GM21360 (cell line): ENCODE results near the gene CDYL.
A peak's percentile ranks its signal among the peaks of the same experiment; 100 is the strongest.

Experiments used
- ATAC-seq: cut with Tn5 transposase; IDR thresholded peaks from one replicate; pipeline ENCODE4 v1.9.1; 2021; ENCODE audit warnings: mild to moderate bottlenecking, moderate library complexity; ENCODE audit not compliant: unreplicated experiment

Gene CDYL

GRCh38 chr6:4904461-4905025, 128.3 kb downstream of the CDYL start:
- no peak for ATAC-seq

GRCh38 chr6:4905826-4906225, 129.6 kb downstream of the CDYL start:
- ATAC-seq = no peak

- peak; percentile 39 for ATAC-seq
Observed at GRCh38 chr6:4906293-4907276, 130.4 kb downstream of the CDYL start.

GRCh38 chr6:4907602-4908001, 131.4 kb downstream of the CDYL start:
- no peak for ATAC-seq

GRCh38 chr6:4908062-4908461, 131.9 kb downstream of the CDYL start:
- no peak for ATAC-seq

GRCh38 chr6:4909063-4909706, 133.0 kb downstream of the CDYL start:
- no peak for ATAC-seq

GRCh38 chr6:4910037-4910760, 134.0 kb downstream of the CDYL start:
- no peak for ATAC-seq

GRCh38 chr6:4912559-4912958, 136.4 kb downstream of the CDYL start:
- ATAC-seq = no peak

GRCh38 chr6:4913705-4914419, 137.7 kb downstream of the CDYL start:
- no peak for ATAC-seq

- ATAC-seq = no peak
Observed at GRCh38 chr6:4914420-4915159, 138.4 kb downstream of the CDYL start.

- ATAC-seq = no peak
Observed at GRCh38 chr6:4916954-4917561, 140.9 kb downstream of the CDYL start.

- no peak for ATAC-seq
Observed at GRCh38 chr6:4920914-4921410, 144.8 kb downstream of the CDYL start.

GRCh38 chr6:4922488-4923037, 146.4 kb downstream of the CDYL start:
- ATAC-seq = no peak

GRCh38 chr6:4923081-4923480, 146.9 kb downstream of the CDYL start:
- no peak for ATAC-seq

- ATAC-seq = no peak
Observed at GRCh38 chr6:4924661-4925271, 148.6 kb downstream of the CDYL start.

- no peak for ATAC-seq
Observed at GRCh38 chr6:4925580-4925979, 149.4 kb downstream of the CDYL start.

GRCh38 chr6:4928426-4928825, 152.2 kb downstream of the CDYL start:
- ATAC-seq = no peak

GRCh38 chr6:4929097-4929718, 153.0 kb downstream of the CDYL start:
- ATAC-seq = no peak
